ENCODE data around the gene SCN3A.

The SCN3A gene
- 0 reads per million in 3 donors for total RNA-seq

DNA sequence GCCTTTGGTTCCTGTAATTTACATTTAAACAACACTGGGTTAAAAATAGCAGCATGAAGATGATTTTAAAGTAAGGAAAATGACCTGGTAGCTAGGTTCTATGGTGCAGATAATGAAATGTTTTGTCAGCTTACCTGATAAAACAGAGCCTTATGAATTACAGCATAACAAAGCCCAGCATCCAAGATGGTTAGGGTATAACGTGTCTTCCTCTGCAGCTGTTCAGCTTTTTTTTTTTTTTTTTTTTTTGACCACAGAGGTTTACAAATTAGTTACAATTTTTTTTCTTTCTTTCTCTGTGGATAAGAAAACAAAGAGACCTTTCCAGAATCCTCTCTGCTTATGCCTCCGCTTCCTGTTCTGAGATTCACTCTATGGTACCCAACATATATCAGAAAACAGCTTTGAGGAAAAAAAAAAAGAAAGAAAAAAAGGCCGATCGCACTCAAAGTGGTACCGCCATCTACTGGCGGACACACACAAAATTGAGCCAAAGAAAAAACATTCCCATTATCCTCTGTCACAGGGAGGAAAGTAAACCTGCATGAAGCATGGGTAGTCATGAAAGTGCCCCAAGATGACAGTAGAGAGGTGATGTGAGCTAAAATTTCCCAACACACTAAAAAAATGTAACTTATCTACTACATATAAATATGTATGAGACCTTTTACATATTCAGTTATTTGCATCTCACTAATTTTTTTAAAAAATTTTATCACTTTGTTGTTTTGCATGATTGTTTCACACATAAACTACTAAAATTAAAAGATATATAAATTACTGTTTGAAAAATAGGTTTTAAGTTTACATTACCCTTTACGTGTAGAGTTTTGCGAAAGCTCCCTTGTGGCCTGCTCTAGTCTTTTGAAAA lies at the start of gene SCN3A:
Gene SCN3A, minus strand, starts transcription at position 362 of the 871 bp plus-strand sequence. CDS start 27,656 bp downstream, outside the sequence.
- H3K27ac ChIP-seq (ENCODE audit: insufficient read depth, low read length, poor library complexity, severe bottlenecking), result no peak within 1 kb of the TSS
- H3K9me3 ChIP-seq (ENCODE audit: control insufficient read depth, low read length), result no peaks in the 10 kb centered on the region
- no peaks in the 10 kb centered on the region for H3K4me1 ChIP-seq (ENCODE audit: control insufficient read depth, insufficient read depth, low read length, poor library complexity, severe bottlenecking)
- H3K36me3 ChIP-seq (ENCODE audit: control insufficient read depth, insufficient read depth, low read length), result no peaks in the 10 kb centered on the region
- no peak for DNase-seq
- no peaks in the 10 kb centered on the region for H3K27me3 ChIP-seq (replicated peaks; ENCODE audit: control insufficient read depth, insufficient read depth, low read length, poor library complexity, severe bottlenecking)
- H3K4me3 ChIP-seq (ENCODE audit: insufficient read depth, low read depth, low read length, poor library complexity, severe bottlenecking), result no peak within 1 kb of the TSS

DNA sequence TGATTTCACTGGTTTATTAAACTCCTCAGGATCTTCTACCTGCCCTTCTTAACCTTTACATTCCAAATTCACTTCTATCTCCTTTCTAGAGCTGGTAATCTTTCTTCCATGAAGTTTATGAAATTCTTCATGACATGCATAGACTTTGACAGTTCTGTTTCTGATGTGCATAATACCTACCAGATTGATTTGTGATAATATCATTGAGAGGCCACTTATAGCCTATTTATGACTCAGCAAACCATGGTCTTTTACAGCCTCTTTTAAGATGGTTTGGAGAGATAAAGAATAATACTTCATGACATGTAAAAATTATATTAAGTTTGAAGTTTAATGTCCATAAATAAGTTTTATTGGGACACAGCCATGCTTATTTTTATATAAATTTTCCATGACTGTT lies 49.3 kb upstream of the SCN3A start:
- H3K9me3 ChIP-seq (ENCODE audit: control insufficient read depth, low read length), result no peaks in the 10 kb centered on the region

DNA sequence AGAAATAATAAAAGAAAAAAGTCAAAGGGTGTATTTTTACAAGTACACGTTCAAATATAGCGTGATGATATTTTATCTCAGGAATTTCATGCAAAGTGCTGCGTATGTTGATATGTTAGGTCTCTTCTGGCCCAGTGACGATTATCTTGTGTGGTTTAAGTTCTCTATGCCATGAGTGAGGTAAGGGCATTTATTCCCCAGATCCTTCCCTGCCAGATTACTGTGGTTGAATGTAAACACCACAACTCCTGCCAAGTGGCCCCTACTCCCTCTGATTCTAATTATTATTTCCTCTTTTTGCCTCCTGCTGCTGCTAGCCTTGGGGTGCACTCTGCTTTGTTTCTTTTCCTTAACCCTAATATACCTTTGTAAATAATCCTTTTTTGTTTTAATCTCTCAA lies 47.5 kb upstream of the SCN3A start:
- Histone ChIP-seq H3K4me3 (ENCODE audit: insufficient read depth, low read depth, low read length, poor library complexity, severe bottlenecking) (no peak overlapping the region), H3K9me3 (ENCODE audit: control insufficient read depth, low read length) (no peaks in the 10 kb centered on the region), H3K27ac (ENCODE audit: insufficient read depth, low read length, poor library complexity, severe bottlenecking) (no peak overlapping the region), H3K4me1 (ENCODE audit: control insufficient read depth, insufficient read depth, low read length, poor library complexity, severe bottlenecking) (no peaks in the 10 kb centered on the region), H3K36me3 (ENCODE audit: control insufficient read depth, insufficient read depth, low read length) (no peaks in the 10 kb centered on the region), H3K27me3 (replicated peaks; ENCODE audit: control insufficient read depth, insufficient read depth, low read length, poor library complexity, severe bottlenecking) (no peaks in the 10 kb centered on the region)
- no peak for DNase-seq

More for the DNA sequence above, 49.3 kb upstream of the SCN3A start:
- Histone ChIP-seq H3K4me3 (ENCODE audit: insufficient read depth, low read depth, low read length, poor library complexity, severe bottlenecking) (no peak overlapping the region), H3K4me1 (ENCODE audit: control insufficient read depth, insufficient read depth, low read length, poor library complexity, severe bottlenecking) (no peaks in the 10 kb centered on the region), H3K36me3 (ENCODE audit: control insufficient read depth, insufficient read depth, low read length) (no peaks in the 10 kb centered on the region), H3K27ac (ENCODE audit: insufficient read depth, low read length, poor library complexity, severe bottlenecking) (no peak overlapping the region), H3K27me3 (replicated peaks; ENCODE audit: control insufficient read depth, insufficient read depth, low read length, poor library complexity, severe bottlenecking) (no peaks in the 10 kb centered on the region)
- no peak for DNase-seq

DNA sequence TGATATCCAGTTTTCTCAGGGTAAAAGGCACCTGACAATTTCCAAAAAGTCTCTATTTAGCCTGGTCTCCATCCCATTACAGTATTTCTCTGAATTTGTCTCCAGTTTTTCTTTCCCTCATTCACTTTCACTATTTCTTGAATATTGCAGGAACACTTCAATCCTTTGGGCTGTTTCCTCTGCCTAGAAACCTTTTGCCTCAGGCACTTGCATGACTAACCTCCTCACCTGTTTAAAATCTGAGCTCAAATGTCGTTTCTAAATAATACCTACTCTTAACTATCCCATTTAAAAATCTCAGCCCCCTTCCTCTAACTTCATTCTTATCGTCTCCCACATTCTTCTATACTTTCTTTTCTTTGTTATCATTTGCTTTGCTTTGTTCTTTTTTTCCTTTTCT lies 44.4 kb upstream of the SCN3A start:
- no peak for DNase-seq
- H3K4me3 ChIP-seq (ENCODE audit: insufficient read depth, low read depth, low read length, poor library complexity, severe bottlenecking), result no peak overlapping the region
- no peaks in the 10 kb centered on the region for H3K36me3 ChIP-seq (ENCODE audit: control insufficient read depth, insufficient read depth, low read length)
- H3K9me3 ChIP-seq (ENCODE audit: control insufficient read depth, low read length), result no peaks in the 10 kb centered on the region
- no peaks in the 10 kb centered on the region for H3K27me3 ChIP-seq (replicated peaks; ENCODE audit: control insufficient read depth, insufficient read depth, low read length, poor library complexity, severe bottlenecking)
- H3K27ac ChIP-seq (ENCODE audit: insufficient read depth, low read length, poor library complexity, severe bottlenecking), result no peak overlapping the region
- H3K4me1 ChIP-seq (ENCODE audit: control insufficient read depth, insufficient read depth, low read length, poor library complexity, severe bottlenecking), result no peaks in the 10 kb centered on the region

DNA sequence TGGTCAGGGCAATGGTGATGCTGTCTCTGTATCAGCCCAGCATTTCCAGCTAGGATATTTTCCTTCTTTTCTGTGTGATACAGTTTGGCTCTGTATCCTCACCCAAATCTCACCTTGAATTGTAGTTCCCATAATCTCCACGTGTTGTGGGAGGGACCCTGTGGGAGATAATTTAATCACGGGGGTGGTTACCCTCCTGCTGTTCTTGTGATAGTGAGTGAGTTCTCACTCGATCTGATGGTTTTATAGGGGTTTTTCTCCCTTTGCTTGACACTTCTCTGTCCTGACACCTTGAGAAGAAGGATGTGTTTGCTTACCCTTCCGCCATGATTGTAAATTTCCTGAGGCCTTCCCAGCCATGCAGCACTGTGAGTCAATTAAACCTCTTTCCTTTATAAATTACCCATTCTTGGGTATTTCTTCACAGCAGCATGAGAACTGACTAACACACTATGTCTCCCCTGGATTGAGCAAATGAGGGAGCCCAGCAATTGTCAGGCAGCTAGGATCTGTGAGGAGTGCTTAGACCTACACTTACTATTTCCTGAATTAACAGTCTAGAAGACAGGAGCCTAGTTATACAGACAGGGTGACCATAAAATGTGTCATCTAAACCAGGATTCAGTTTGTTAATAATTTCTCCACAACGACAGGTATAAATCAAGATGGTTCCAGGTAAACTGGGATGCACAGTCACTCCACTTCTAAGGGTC lies 41.4 kb upstream of the SCN3A start:
- no peak overlapping the region for H3K4me3 ChIP-seq (ENCODE audit: insufficient read depth, low read depth, low read length, poor library complexity, severe bottlenecking)
- no peaks in the 10 kb centered on the region for H3K9me3 ChIP-seq (ENCODE audit: control insufficient read depth, low read length)
- H3K27me3 ChIP-seq (replicated peaks; ENCODE audit: control insufficient read depth, insufficient read depth, low read length, poor library complexity, severe bottlenecking), result no peaks in the 10 kb centered on the region
- H3K4me1 ChIP-seq (ENCODE audit: control insufficient read depth, insufficient read depth, low read length, poor library complexity, severe bottlenecking), result no peaks in the 10 kb centered on the region
- no peaks in the 10 kb centered on the region for H3K36me3 ChIP-seq (ENCODE audit: control insufficient read depth, insufficient read depth, low read length)
- DNase-seq, result no peak
- H3K27ac ChIP-seq (ENCODE audit: insufficient read depth, low read length, poor library complexity, severe bottlenecking), result no peak overlapping the region

DNA sequence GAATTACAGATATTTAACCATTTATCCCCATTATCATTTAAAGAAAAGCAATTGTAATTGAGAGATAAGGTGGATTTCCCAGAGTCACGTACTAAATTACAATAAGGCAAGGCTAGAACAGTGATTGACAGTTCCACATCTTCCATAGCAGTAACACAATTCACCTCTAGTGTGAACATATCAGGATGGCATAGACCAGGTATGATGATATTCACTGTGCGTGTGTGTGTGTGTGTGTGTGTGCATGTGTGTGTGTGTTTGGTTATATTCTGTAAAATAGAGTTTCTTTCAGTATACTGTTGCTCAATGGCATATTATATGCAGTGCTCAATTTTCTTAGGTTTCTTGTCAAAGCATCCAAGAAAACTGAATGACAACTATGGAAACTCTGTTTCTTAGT lies 37.1 kb upstream of the SCN3A start:
- no peaks in the 10 kb centered on the region for H3K27me3 ChIP-seq (replicated peaks; ENCODE audit: control insufficient read depth, insufficient read depth, low read length, poor library complexity, severe bottlenecking)

DNA sequence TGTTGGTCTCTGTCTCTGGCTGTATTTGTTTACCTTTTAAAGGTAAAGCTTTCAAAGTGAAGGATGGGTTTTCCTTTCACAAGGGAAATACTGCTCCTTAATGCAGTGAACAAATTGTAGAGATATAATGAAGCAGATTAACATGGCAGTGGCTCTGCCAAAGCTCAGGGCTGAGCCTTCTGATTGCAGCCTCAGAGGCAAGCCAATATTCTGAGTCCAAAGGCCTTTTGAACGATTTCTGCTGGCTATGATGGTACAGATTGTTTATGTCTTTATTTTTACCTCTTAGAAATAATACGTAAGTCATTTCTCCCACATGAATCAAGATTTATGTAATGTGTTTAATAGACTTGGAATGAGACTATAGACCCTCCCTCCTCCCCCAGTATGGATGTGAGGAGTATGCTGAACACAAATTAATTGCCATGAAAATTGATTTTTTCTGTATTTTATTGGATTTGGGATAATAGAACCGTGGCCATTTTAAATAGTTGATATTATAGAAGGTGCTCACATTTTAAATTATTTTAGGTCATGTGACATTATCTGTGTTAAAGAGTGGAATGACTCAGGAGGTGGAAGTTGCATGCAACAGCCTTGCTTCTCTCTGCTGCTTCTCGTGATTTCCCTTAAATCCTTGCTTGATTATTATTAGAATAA lies 36.1 kb upstream of the SCN3A start:
- Histone ChIP-seq H3K4me3 (ENCODE audit: insufficient read depth, low read depth, low read length, poor library complexity, severe bottlenecking) (no peak overlapping the region), H3K27me3 (replicated peaks; ENCODE audit: control insufficient read depth, insufficient read depth, low read length, poor library complexity, severe bottlenecking) (no peaks in the 10 kb centered on the region), H3K4me1 (ENCODE audit: control insufficient read depth, insufficient read depth, low read length, poor library complexity, severe bottlenecking) (no peaks in the 10 kb centered on the region), H3K36me3 (ENCODE audit: control insufficient read depth, insufficient read depth, low read length) (no peaks in the 10 kb centered on the region), H3K27ac (ENCODE audit: insufficient read depth, low read length, poor library complexity, severe bottlenecking) (no peak overlapping the region), H3K9me3 (ENCODE audit: control insufficient read depth, low read length) (no peaks in the 10 kb centered on the region)
- DNase-seq, result no peak

More for the DNA sequence above, 37.1 kb upstream of the SCN3A start:
- no peaks in the 10 kb centered on the region for H3K36me3 ChIP-seq (ENCODE audit: control insufficient read depth, insufficient read depth, low read length)
- no peaks in the 10 kb centered on the region for H3K4me1 ChIP-seq (ENCODE audit: control insufficient read depth, insufficient read depth, low read length, poor library complexity, severe bottlenecking)
- no peak overlapping the region for H3K27ac ChIP-seq (ENCODE audit: insufficient read depth, low read length, poor library complexity, severe bottlenecking)
- DNase-seq, result no peak
- H3K9me3 ChIP-seq (ENCODE audit: control insufficient read depth, low read length), result no peaks in the 10 kb centered on the region
- no peak overlapping the region for H3K4me3 ChIP-seq (ENCODE audit: insufficient read depth, low read depth, low read length, poor library complexity, severe bottlenecking)

DNA sequence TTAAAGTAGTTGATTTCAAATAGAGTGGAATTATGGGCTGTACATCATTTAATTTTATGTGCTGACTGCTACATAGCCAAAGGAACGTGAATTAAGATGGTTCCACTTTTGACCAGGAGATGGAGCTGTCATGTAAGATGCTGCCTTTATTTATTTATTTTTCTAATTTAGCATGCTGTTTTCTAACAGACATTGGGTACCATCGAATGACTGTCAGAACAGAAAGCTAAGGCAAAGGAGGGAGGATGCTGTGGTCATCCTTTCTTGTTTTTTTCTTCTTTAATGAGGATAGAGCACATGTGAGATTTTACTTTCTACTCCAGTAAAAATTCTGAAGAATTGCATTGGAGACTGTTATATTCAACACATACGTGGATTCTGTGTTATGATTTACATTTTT lies 35.4 kb upstream of the SCN3A start, which contains the start of gene SCN2A:
Gene SCN2A, plus strand, starts transcription at position 185 of the 400 bp plus-strand sequence. CDS start 56,410 bp downstream, outside the sequence.
- H3K4me3 ChIP-seq (ENCODE audit: insufficient read depth, low read depth, low read length, poor library complexity, severe bottlenecking), result no peak within 1 kb of the TSS
- no peaks in the 10 kb centered on the region for H3K27me3 ChIP-seq (replicated peaks; ENCODE audit: control insufficient read depth, insufficient read depth, low read length, poor library complexity, severe bottlenecking)
- DNase-seq, result no peak
- no peaks in the 10 kb centered on the region for H3K36me3 ChIP-seq (ENCODE audit: control insufficient read depth, insufficient read depth, low read length)
- no peak within 1 kb of the TSS for H3K27ac ChIP-seq (ENCODE audit: insufficient read depth, low read length, poor library complexity, severe bottlenecking)
- no peaks in the 10 kb centered on the region for H3K4me1 ChIP-seq (ENCODE audit: control insufficient read depth, insufficient read depth, low read length, poor library complexity, severe bottlenecking)
- no peaks in the 10 kb centered on the region for H3K9me3 ChIP-seq (ENCODE audit: control insufficient read depth, low read length)

DNA sequence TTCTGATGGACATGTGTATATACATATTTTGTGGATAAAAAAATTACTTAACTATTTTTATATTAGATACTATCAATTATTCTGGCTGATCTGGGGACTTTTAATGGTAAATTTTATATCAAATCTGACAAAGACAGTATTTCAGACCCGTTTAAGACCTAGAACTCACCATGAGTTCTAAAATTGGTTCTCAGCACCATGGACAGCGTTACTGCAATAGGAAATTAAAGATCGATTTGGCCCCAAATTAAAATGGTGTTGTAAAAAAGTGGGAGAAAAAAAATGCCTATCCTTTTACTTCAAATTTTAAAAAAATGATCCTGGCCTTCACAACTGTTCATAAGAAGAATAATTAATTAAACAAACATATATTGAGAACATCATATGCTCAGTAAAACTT lies 34.4 kb upstream of the SCN3A start:
- H3K36me3 ChIP-seq (ENCODE audit: control insufficient read depth, insufficient read depth, low read length), result no peaks in the 10 kb centered on the region
- no peaks in the 10 kb centered on the region for H3K27me3 ChIP-seq (replicated peaks; ENCODE audit: control insufficient read depth, insufficient read depth, low read length, poor library complexity, severe bottlenecking)
- DNase-seq, result no peak
- H3K9me3 ChIP-seq (ENCODE audit: control insufficient read depth, low read length), result no peaks in the 10 kb centered on the region
- H3K27ac ChIP-seq (ENCODE audit: insufficient read depth, low read length, poor library complexity, severe bottlenecking), result no peak overlapping the region
- H3K4me3 ChIP-seq (ENCODE audit: insufficient read depth, low read depth, low read length, poor library complexity, severe bottlenecking), result no peak overlapping the region
- H3K4me1 ChIP-seq (ENCODE audit: control insufficient read depth, insufficient read depth, low read length, poor library complexity, severe bottlenecking), result no peaks in the 10 kb centered on the region

Data from effector memory CD4-positive, alpha-beta T cell (primary cell).